HepG2 (cell line): Measurements from ENCODE around the gene CAMSAP3.

Source experiments
- CTCF ChIP-seq: sonication (generic); formaldehyde crosslinking; IDR thresholded peaks from 2 replicates; pipeline ENCODE4 v1.5.0; 2020; ENCODE audit warnings: mild to moderate bottlenecking, missing genetic modification reagents, moderate library complexity
- FOXM1 ChIP-seq: sonication (generic); formaldehyde crosslinking; IDR thresholded peaks from 2 replicates; pipeline ENCODE4 v1.5.0; 2020; ENCODE audit warnings: missing genetic modification reagents
- GABPA ChIP-seq, 2 experiments: IDR thresholded peaks; 2 replicates each; pipeline ENCODE4 v1.6.1; 2011 to 2016; ENCODE audit warnings: low read depth in 2 of 2, low read length in 1 of 2, missing biosample characterization in 1 of 2, missing genetic modification characterization in 1 of 2
- GLMP ChIP-seq: sonication (generic); formaldehyde crosslinking; IDR thresholded peaks from 2 replicates; pipeline ENCODE4 v1.9.0; 2021; ENCODE audit warnings: missing genetic modification reagents, mild to moderate bottlenecking, borderline replicate concordance
- JUNB ChIP-seq: sonication (generic); formaldehyde crosslinking; IDR thresholded peaks from 2 replicates; pipeline ENCODE4 v1.8.0; 2022; ENCODE audit warnings: missing genetic modification reagents, mild to moderate bottlenecking, borderline replicate concordance
- POLR2A ChIP-seq, 2 experiments: IDR thresholded peaks; 2 replicates each; pipeline ENCODE4 v1.6.1; 2011; ENCODE audit warnings: low read depth in 2 of 2, low read length in 2 of 2, mild to moderate bottlenecking in 1 of 2, moderate library complexity in 1 of 2; ENCODE audit not compliant: insufficient read depth in 1 of 2
- RAD21 ChIP-seq: fragments of 450-650 bp; formaldehyde crosslinking; IDR thresholded peaks from 2 replicates; pipeline ENCODE4 v1.5.0; 2020; ENCODE audit warnings: mild to moderate bottlenecking
- REST ChIP-seq, 2 experiments: IDR thresholded peaks; 2 replicates each; pipeline ENCODE4 v1.6.1; 2011 to 2012; ENCODE audit warnings: low read length in 2 of 2, borderline replicate concordance in 1 of 2, low read depth in 1 of 2, mild to moderate bottlenecking in 1 of 2, moderate library complexity in 1 of 2
- ZBTB46 ChIP-seq: sonication (generic); formaldehyde crosslinking; IDR thresholded peaks from 2 replicates; pipeline ENCODE4 v1.4.0; 2020; ENCODE audit warnings: mild to moderate bottlenecking, missing genetic modification reagents, borderline replicate concordance
- ZFP36 ChIP-seq: fragments of 150-350 bp; IDR thresholded peaks from 2 replicates; pipeline ENCODE4 v1.6.1; 2018; ENCODE audit warnings: borderline replicate concordance, low read length, low read depth; ENCODE audit not compliant: partially characterized antibody
- ZNF362 ChIP-seq: sonication (generic); formaldehyde crosslinking; IDR thresholded peaks from 2 replicates; pipeline ENCODE4 v1.4.0; 2020; ENCODE audit warnings: missing genetic modification reagents, mild to moderate bottlenecking, borderline replicate concordance
- ZNF407 ChIP-seq: sonication (generic); formaldehyde crosslinking; IDR thresholded peaks from one replicate; pipeline ENCODE4 v1.5.1; 2020; ENCODE audit warnings: mild to moderate bottlenecking, missing genetic modification reagents; ENCODE audit errors: not compliant biosample characterization
- ZNF598 ChIP-seq: sonication (generic); formaldehyde crosslinking; IDR thresholded peaks from 2 replicates; pipeline ENCODE4 v1.5.1; 2020; ENCODE audit warnings: mild to moderate bottlenecking, missing genetic modification reagents, borderline replicate concordance
- ZNF672 ChIP-seq: sonication (generic); formaldehyde crosslinking; IDR thresholded peaks from 2 replicates; pipeline ENCODE4 v1.8.1; 2022; ENCODE audit warnings: missing genetic modification reagents

GRCh38 chr19:7640803-7641202 lies 45.1 kb downstream of the CAMSAP3 start:
- no peak for TF ChIP-seq ZNF362 (CRISPR knock-in tag)
- TF ChIP-seq RAD21, result no peak
- TF ChIP-seq ZBTB46, result no peak
- TF ChIP-seq ZNF672, result no peak
- TF ChIP-seq GLMP (CRISPR knock-in tag), result no peak
- TF ChIP-seq JUNB, result no peak
- TF ChIP-seq REST (IDR thresholded peaks at IDR 0.05; ENCODE audit: borderline replicate concordance in 1 of 2, low read depth in 1 of 2, low read length in 2 of 2), result no peak
- TF ChIP-seq FOXM1 (CRISPR knock-in tag), result no peak
- no peak for TF ChIP-seq ZNF598
- no peak for TF ChIP-seq GABPA (IDR thresholded peaks at IDR 0.05; ENCODE audit: low read depth, low read length)
- TF ChIP-seq GABPA (CRISPR knock-in tag; IDR thresholded peaks at IDR 0.05; ENCODE audit: low read depth), result no peak
- no peak for TF ChIP-seq ZNF407
- TF ChIP-seq ZFP36, result no peak
- no peak for TF ChIP-seq CTCF (CRISPR knock-in tag)
- TF ChIP-seq POLR2A (IDR thresholded peaks at IDR 0.05; ENCODE audit: insufficient read depth in 1 of 2, low read depth in 2 of 2, low read length in 2 of 2), result no peak
